ENCODE results near the gene CNOT6.

Gene CNOT6

DNA sequence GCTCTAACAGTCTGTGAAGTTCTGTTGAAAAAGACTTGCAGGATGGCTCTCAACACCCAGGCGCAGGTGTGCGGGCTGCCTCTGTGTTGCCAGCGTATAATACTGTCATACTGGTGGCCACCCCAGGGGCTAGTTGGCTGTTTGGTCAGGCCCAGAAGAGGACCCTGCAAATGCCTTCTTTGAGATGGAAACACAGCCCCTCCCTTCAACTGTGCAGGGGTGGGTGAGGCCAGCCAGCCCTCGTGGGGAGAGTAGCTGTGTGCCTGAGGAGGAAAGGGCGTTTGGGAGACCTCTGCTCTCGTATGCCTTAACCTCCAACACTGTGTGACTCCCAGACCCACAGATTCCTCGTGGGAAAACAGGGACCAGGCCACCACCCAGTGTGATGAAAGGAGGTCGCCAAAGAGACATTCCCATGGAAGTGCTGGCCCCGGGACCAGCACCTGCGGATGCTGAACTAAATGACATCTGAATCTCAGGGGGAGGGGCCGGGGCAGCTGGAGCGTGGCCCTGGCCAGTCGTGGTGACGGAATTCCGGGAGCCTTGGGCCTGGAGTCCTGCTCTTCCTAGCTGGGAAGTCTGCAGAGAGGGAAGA, 108.4 kb downstream of the CNOT6 start:
- DNase-seq: peak; percentile 13

GRCh38 chr5:180603076-180603594, 109.0 kb downstream of the CNOT6 start:
- peak; percentile 10 for DNase-seq

DNA sequence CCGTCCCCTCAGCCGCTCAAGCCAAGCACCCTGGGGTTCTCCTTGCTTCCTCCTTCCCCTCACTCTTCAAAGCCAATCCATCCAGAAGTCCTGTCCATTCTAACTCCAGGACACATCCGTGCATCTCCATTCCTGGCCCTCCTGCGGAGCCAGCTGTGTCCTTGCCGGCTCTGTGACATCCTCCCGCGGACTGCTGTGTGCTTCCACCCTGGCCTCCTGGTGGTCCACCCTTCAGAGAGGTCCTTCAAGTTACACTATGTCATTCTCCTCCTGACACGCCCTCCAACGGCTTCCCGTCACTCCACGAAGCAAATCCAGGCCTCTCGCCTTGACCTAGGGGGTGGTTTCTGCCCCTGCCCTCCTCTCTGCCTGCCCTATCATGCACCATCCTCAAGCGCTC, 110.1 kb downstream of the CNOT6 start:
- DNase-seq: peak; percentile 10

GRCh38 chr5:180605554-180606214, 111.5 kb downstream of the CNOT6 start:
- DNase-seq: no peak

DNA sequence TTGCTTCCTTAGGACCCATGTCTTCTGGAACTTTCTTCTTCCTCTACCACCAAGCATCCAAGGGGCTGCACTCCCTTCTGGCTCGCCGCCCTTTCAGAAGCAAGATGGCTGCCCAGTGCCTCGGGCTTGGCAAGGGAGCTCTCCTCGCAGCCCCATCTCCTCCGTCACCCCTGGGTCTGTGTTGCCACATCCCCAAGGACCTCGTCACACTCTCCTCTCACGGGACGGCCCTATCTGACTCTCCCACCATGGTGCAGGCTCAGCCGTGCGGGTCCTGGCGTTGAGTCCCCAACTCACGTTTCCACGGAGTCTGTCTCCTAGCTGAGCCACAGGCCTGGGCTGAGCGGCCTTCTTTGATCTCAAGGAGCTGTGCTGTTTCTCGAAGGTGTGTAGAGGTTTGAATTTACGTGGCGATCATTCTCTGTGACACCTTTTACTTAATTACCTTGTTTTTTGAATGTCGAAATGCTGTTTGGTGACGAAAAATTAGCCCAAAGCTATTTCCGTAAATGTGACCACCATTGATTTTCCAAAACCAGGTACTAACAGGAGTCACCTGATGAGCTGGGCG, 112.1 kb downstream of the CNOT6 start:
- DNase-seq: no peak

GRCh38 chr5:180607861-180608571, 113.8 kb downstream of the CNOT6 start:
- DNase-seq: no peak

DNA sequence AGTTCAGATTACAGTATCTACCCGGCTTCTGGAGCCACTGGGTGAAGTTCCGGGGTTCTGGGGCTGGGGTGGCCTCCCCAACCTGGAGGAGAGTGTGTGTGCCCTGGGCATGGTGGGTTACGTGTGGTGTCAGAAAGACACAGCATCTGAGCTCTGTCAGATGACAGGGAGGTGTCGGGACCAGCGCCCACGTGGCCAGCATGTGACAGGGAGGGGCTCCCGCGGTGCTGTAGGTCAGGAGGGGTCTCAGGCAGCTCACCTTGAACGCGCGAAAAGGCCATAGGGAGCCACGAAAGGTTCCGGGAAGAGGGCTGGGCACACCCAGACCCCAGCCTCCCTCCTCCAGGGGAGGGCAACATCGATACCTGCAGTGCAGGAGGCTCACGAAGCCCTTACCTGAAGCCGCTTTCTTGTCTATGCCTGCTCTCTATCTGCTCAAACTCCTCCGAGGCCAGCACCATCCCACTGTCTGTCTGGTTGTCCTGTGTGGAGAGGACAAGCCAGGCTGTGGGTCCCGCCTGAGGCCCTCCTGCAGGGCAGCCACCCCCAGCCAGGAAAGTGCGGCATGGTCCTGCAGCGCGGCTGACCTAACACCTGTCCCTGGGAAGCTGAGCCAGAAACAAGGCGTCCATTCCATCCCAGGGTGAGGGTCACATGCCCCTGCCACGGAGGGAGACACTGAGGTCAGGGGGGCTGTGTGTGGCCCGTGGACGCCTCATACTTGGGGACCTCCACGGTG, 114.6 kb downstream of the CNOT6 start:
- DNase-seq: no peak

- no peak for DNase-seq
These were observed 115.2 kb downstream of the CNOT6 start for GRCh38 chr5:180609386-180609785.

DNA sequence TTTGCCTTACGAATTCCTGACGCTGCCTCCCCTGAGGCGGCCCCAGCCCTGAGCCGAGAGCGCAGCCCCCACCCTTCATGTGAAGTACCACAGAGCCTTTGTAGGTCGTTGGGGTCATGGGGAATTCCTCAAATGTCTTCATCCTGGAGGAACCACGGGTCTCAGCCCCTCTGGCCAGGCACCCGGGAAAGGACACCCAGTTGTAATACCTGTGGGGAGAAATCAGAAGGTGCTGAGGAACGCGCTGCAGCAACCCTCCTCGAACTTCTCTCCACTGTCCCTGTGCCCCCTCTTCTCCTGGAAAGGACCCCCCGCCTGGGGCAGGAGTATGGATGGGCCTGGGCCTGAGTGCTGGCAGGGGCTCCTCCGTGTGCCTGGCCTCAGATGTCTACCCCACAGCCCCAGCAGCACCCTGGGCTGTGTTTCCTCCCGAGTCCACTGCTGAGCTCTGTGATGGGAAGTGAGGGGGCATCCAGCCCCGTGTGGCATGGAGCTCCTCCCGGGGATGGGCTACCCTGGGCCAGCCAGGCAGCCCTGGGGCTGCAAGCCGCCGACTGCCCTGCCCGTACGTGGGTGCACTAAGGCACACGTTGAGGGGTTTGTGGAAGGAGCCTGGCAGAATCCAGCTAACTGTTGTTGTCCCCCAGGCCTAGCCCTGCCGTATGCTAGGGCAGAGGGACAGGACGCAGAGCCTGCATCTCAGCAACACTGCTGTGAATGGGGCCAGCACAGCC, 115.8 kb downstream of the CNOT6 start:
- no peak for DNase-seq

DNA sequence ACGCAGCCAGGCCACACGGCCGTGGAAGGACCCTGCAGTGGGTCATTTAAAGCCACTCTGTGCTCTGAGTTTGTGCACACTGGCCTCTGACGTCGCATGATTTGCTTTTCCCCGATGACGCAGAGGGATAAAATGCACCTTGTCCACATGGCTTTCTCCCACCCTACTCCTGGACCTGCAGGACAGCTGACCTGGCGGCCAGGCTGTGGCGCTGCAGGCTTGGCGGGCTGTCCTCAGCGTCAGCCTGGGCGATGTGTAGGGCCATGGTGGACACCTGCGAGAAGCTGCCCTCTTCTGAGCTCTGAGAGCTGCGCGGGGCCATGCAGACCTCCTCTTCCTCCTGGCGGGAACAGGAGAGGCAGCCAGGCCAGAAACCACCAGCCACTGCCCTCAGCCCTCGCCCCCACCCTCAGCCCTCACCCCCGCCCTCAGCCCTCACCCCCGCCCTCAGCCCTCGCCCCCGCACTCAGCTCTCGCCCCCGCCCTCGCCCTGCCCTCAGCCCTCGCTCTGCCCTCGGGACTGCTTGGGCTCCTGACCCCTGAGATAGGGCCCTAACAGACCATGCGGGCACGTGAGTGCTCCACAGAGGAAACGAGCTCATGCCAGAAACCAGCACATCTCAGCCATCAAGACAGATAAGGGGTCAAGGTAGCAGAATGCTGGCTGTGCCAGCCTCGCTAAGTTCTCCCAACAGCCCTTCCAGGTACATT, 117.1 kb downstream of the CNOT6 start:
- no peak for DNase-seq

GRCh38 chr5:180612683-180613082, 118.5 kb downstream of the CNOT6 start:
- no peak for DNase-seq

DNA sequence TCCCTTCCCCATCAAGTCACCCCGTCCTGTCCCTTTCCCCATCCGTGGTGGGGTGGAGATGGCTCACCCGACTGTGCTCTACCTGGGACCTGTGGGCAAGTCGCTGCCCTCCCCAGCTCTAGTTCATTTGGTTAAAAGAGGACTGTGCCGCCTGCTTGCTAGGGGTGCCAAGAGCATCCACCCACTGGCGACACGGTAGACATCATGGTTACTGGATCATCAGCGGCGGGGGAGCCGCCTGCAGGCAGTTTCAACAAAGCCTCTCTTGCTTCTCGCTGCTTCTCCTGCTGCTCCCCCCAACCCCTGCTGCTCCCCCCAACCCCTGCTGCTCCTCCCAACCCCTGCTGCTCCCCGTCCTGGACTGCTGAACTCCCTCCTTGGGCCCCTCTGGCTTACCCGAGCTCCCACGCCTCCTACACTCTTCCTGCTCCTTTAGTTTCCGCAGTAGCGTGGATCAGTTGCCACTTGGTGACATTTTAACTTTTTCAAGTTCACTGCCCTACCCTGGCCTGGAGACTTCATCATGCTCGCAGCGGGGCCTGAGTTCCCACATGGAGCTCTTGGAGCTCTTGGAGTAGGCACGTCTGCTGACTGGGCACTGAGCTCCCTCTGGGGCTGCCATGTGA, 119.1 kb downstream of the CNOT6 start:
- no peak for DNase-seq

- DNase-seq: no peak
These were observed 119.6 kb downstream of the CNOT6 start for GRCh38 chr5:180613814-180614188.

DNA sequence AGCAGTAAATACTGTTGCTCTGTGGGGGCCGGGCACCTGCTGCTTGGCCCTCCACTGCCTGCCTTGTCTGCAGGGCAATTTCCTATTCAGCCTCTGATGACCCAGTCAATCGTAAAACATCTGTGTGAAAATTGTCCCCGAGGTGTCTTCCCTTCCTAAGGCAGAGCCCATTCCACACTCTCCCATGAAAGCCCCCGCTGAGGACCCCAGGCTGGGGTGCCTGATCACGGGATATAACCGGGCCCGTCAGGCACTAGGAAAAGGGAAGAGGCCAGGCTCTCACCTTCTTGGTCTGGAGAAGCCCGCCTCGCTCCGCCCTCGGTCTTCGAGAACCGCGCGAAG, 124.3 kb downstream of the CNOT6 start:
- no peak for DNase-seq

- peak; percentile 49 for DNase-seq
These were observed 124.8 kb downstream of the CNOT6 start for GRCh38 chr5:180618829-180619562.

DNA sequence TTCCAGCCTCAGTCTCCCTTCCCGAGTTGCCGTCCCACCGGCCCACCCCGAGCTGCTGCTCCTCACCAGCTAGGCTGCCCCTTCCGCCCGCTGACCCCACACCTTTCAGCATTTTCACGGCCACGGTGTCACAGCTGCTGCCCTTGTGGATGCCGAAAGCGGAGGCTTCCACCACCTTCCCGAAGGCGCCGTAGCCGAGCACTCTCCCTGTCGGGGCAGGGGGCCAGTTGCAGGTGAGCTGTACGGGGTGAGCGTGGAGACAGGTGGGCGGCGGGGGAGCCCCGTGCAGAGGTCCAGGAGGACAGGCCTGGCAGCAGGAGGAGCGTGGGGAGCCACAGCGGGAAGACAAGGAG, 125.4 kb downstream of the CNOT6 start:
- DNase-seq: no peak

DNA sequence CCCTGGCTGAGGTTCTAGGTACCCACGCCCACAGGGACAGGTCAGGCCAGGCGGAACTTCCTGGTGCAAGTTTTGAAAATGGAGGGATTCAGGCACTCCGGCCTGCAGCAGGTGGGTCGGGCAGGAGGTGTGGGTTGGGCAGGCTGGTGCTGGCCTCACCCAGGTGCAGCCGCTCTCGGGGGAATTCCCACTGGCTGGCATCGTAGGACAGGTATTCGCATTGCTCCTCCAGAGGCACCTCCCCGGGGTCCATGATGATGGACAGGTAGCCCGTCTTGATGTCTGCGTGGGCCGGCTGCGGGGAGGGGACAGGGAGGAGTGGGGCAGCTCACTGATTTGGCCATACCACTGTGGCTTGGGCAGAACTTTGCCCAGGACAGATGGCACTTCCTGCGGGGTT, 125.8 kb downstream of the CNOT6 start:
- DNase-seq: no peak

DNA sequence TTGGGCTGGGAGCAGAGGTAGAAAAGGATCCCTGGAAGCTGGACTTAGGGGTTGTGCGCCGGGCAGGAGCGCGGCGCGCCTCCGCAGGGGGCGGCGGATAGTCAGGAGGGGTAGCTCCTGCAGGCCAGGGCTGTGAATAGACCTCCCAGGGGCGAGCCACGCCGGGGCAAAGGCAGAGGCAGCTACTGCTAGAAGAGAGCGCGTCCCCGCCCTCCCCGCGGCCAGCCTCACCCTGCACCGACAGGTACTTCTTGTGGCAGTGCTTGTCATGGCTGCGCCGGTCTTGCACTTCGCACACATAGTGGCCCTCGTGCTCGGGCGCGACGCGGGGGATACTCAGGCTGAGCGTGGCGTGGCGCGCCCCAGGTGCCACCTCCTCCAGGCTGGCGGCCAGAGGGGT, 127.1 kb downstream of the CNOT6 start:
- no peak for DNase-seq

GRCh38 chr5:180622910-180623309, 128.7 kb downstream of the CNOT6 start:
- no peak for DNase-seq

GRCh38 chr5:180623411-180623834, 129.2 kb downstream of the CNOT6 start:
- no peak for DNase-seq

- no peak for DNase-seq
These were observed 129.7 kb downstream of the CNOT6 start for GRCh38 chr5:180623844-180624243.

Measured in femur (tissue), 1 donor.